Kidney (tissue), 14 donors: ENCODE measurements around the gene CSF1. TPM values are rescaled to one million over a fixed set of nuclear protein-coding genes. Genes with fewer than 3 reads are reported as not detected.
A peak's percentile ranks its signal among the peaks of the same experiment; 100 is the strongest.

Experiments
- DNase-seq, 5 donors: peaks; one replicate each; pipeline ENCODE4 v3.0.0-alpha.2; 2013 to 2020
- FAIRE-seq: peaks from 2 replicates; lab custom pipeline; 2012; peaks lifted over from hg19 to GRCh38; lab: Jason Lieb, UNC
- H3K27ac ChIP-seq, 2 donors: one replicate each; pipeline ENCODE4 v1.7.0; 2013; ENCODE audit warnings: low read depth in 2 of 2, low read length in 2 of 2, inconsistent platforms in 1 of 2
- H3K27me3 ChIP-seq: one replicate; pipeline ENCODE4 v1.7.1; 2013; ENCODE audit warnings: low read length, inconsistent platforms; ENCODE audit not compliant: control insufficient read depth, insufficient read depth
- H3K36me3 ChIP-seq, 3 donors: one replicate each; pipeline versions ENCODE4 v1.7.0 to v1.7.1; 2013; ENCODE audit warnings: low read length in 3 of 3, control low read depth in 1 of 3, inconsistent platforms in 1 of 3; ENCODE audit not compliant: insufficient read depth in 3 of 3, control insufficient read depth in 2 of 3
- H3K4me1 ChIP-seq, 3 donors: one replicate each; pipeline versions ENCODE4 v1.7.0 to v1.7.1; 2013; ENCODE audit warnings: low read length in 3 of 3, inconsistent platforms in 1 of 3, low read depth in 1 of 3; ENCODE audit not compliant: control insufficient read depth in 2 of 3, insufficient read depth in 2 of 3
- H3K4me3 ChIP-seq, 3 donors: one replicate each; pipeline versions ENCODE4 v1.7.0 to v1.8.1; 2013; ENCODE audit warnings: low read length in 3 of 3, control low read depth in 1 of 3, inconsistent platforms in 1 of 3
- H3K9ac ChIP-seq, 3 donors: one replicate each; pipeline versions ENCODE4 v1.7.0 to v1.7.1; 2013; ENCODE audit warnings: low read length in 3 of 3, control low read depth in 1 of 3, inconsistent platforms in 1 of 3
- H3K9me3 ChIP-seq, 3 donors: one replicate each; pipeline versions ENCODE4 v1.7.0 to v1.7.1; 2013; ENCODE audit warnings: low read length in 3 of 3, control low read depth in 1 of 3, inconsistent platforms in 1 of 3; ENCODE audit not compliant: control insufficient read depth in 2 of 3, insufficient read depth in 1 of 3
- CTCF ChIP-seq: IDR thresholded peaks from 3 replicates; pipeline ENCODE4 v1.5.1; 2012; ENCODE audit warnings: mild to moderate bottlenecking, moderate library complexity, borderline replicate concordance; ENCODE audit not compliant: insufficient read depth; ENCODE audit errors: extremely low read depth
- intact Hi-C: fragments of 100-400 bp; cut with DNase I; formaldehyde crosslinking; loops from one replicate; pipeline ENCODE4 v1.11.1; 2022
- polyA plus RNA-seq: library from polyadenylated mRNA; stranded (reverse); fragments of 350-450 nt; fragmentation: Illumina TruSeq; extraction: RNeasy Lipid Tissue Mini Kit (QIAGEN cat#74804); gene quantifications from one replicate; pipeline ENCODE4 v1.2.3, GENCODE V29; 2014; ENCODE audit warnings: low read depth, low replicate concordance; ENCODE audit not compliant: insufficient read depth
- total RNA-seq: library from RNA; stranded (reverse); fragmentation: NEBNext Ultra II Directional; extraction: Animal tissue kit (Norgen Biotek cat#: 25700); gene quantifications from one replicate; pipeline ENCODE4 v1.2.1, GENCODE V29; 2021
- donor health status: control.
- donor health status: control.
- donor health status: control.
- donor health status: control.
- donor health status: control.
- donor health status: DM: yes; HTN: yes; CAD: no.
- donor health status: Normal renal cell carcinoma (clear cell type).

CSF1 gene
- total and polyA plus RNA-seq, 2 donors from 2014 or later: 11.1 to 33.8 TPM

DNA sequence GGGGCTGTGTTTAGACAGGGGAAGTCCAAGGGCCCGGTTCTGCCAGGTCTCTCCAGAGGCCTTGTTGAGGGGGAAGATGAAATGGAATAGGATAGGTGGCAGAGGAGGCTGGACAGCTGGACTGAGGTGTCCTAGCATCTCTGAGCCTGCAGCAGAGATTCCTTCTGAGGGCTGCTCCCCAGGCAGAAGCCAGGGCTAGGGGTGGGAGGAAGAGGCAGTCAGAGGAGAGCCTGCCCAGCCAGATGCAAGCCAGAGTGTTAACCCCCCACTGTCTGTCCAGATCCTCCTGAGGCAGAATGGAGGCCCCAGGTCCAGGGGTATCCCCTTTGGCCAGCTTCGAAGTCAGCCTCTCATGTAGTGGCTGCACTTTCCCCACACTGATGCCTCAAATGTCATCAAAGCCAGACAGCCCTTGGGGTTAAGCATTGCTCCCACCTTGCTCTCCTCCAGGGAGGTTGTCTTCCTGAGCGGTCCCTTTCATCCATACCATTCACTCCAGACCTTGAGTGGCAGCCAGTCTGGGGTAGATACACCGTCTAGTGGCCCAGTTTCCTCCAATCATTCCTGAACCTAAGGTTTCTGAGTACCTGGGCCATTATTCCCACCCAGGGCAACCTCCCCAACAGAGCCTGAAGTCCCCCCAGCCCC lies 1.7 kb downstream of the CSF1 start:
- peaks cover 0 to 4% (median 2%) of the 10 kb centered on the region in 3 donors for H3K36me3 ChIP-seq
- peak overlapping the region in 1 of 2 donors; percentile 12 for H3K27ac ChIP-seq
- peak overlapping the region in 2 of 3 donors; percentile 69 to 70 for H3K4me3 ChIP-seq
- no peak for TF ChIP-seq CTCF
- DNase-seq (no peak), FAIRE-seq (no peak)
- H3K4me1 ChIP-seq: peaks cover 0 to 26% (median under 1%) of the 10 kb centered on the region in 3 donors
- H3K9me3 ChIP-seq: no peaks in the 10 kb centered on the region
- H3K27me3 ChIP-seq: no peaks in the 10 kb centered on the region
- intact Hi-C loops: no loop called here
- peak overlapping the region in 2 of 3 donors; percentile 35 to 63 for H3K9ac ChIP-seq

- no peaks in the 10 kb centered on the region for H3K27me3 ChIP-seq
- no peak for FAIRE-seq
- H3K4me3 ChIP-seq: peak overlapping the region in 1 of 3 donors; percentile 70
- peak overlapping the region in 1 of 3 donors; percentile 35 for H3K9ac ChIP-seq
- peaks cover 0 to 7% (median 4%) of the 10 kb centered on the region in 3 donors for H3K36me3 ChIP-seq
- DNase-seq: no peak
- TF ChIP-seq CTCF: no peak
- H3K4me1 ChIP-seq: peaks cover 0 to 26% (median 0%) of the 10 kb centered on the region in 3 donors
- intact Hi-C loops: no loop called here
- no peak overlapping the region for H3K27ac ChIP-seq
- H3K9me3 ChIP-seq: no peaks in the 10 kb centered on the region
These were observed 2.2 kb downstream of the CSF1 start for GRCh38 chr1:109912873-109913272.

DNA sequence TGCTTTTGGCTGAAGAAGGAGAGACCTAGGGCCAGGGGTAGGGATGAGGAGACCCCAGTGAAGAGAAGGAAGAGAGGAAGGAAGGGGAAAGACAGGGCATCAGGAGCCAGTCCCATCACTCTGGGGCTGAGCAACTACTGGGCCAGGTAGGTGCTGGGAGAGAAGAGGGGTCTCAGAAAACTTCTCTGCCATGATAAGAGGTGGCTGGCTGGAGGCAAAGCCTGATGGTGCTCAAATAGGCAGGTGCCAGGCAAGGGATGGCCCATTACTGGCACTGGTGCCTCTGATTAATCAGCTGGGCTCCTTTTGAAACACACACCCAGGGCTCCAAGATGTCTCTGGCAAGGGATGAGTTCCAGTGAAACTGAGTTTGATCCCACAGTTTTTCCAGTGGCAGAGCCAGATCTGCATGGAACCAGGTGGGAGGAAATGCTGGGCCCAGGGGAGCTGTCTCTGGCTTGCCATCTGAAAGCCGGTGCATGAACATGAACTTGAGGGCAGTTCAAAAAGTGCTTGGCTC lies 2.8 kb downstream of the CSF1 start:
- intact Hi-C loops: no loop called here
- TF ChIP-seq CTCF: no peak
- peak overlapping the region in 1 of 3 donors; percentile 70 for H3K4me3 ChIP-seq
- DNase-seq (no peak), FAIRE-seq (no peak)
- H3K9me3 ChIP-seq: no peaks in the 10 kb centered on the region
- H3K4me1 ChIP-seq: peaks cover 0 to 26% (median 0%) of the 10 kb centered on the region in 3 donors
- H3K27me3 ChIP-seq: no peaks in the 10 kb centered on the region
- peaks cover 0 to 9% (median 6%) of the 10 kb centered on the region in 3 donors for H3K36me3 ChIP-seq
- no peak overlapping the region for H3K27ac ChIP-seq
- no peak overlapping the region for H3K9ac ChIP-seq
